ENCODE results near the gene SLC29A1. TPM values are rescaled to one million over a fixed set of nuclear protein-coding genes. Genes with fewer than 3 reads are reported as not detected.
"Not testable (repeated sequence)": the region's sequence is repeated elsewhere in the genome, so short reads cannot be mapped to it uniquely, and the experiment has no call there.

SLC29A1 gene
- polyA plus RNA-seq, 1 donor from 2014 or later, result 5.4 TPM

GRCh38 chr6:44185953-44186634 lies 37.3 kb upstream of the SLC29A1 start:
- Mint-ChIP-seq H3K4me1 (peaks cover 0 to 2% (median 0%) of the 10 kb centered on the region in 3 donors), H3K4me3 (peak overlapping the region in 1 of 4 donors; percentile 6), H3K9me3 (no peaks in the 10 kb centered on the region), H3K36me3 (no peaks in the 10 kb centered on the region), H3K27ac (no peak overlapping the region), H3K27me3 (peaks cover 10% of the 10 kb centered on the region)

GRCh38 chr6:44186635-44187025 lies 36.8 kb upstream of the SLC29A1 start:
- H3K27me3 Mint-ChIP-seq, result peaks cover 10% of the 10 kb centered on the region
- peaks cover 0 to 2% (median 0%) of the 10 kb centered on the region in 3 donors for H3K4me1 Mint-ChIP-seq
- H3K4me3 Mint-ChIP-seq, result no peak overlapping the region
- H3K36me3 Mint-ChIP-seq, result no peaks in the 10 kb centered on the region
- no peak overlapping the region for H3K27ac Mint-ChIP-seq
- H3K9me3 Mint-ChIP-seq, result no peaks in the 10 kb centered on the region

- Mint-ChIP-seq H3K4me1 (peaks cover 0 to 3% (median 2%) of the 10 kb centered on the region in 3 donors), H3K27me3 (peaks cover 22% of the 10 kb centered on the region), H3K9me3 (no peaks in the 10 kb centered on the region), H3K27ac (no peak overlapping the region), H3K4me3 (no peak overlapping the region), H3K36me3 (no peaks in the 10 kb centered on the region)
Measured at GRCh38 chr6:44188819-44189218, 34.6 kb upstream of the SLC29A1 start.

- peaks cover 20% of the 10 kb centered on the region for H3K27me3 Mint-ChIP-seq
- H3K36me3 Mint-ChIP-seq, result no peaks in the 10 kb centered on the region
- H3K4me1 Mint-ChIP-seq, result peaks cover 0 to 3% (median 0%) of the 10 kb centered on the region in 3 donors
- H3K4me3 Mint-ChIP-seq, result no peak overlapping the region
- no peaks in the 10 kb centered on the region for H3K9me3 Mint-ChIP-seq
- H3K27ac Mint-ChIP-seq, result no peak overlapping the region
Measured at GRCh38 chr6:44189257-44189656, 34.1 kb upstream of the SLC29A1 start.

GRCh38 chr6:44190715-44191114 lies 32.7 kb upstream of the SLC29A1 start:
- H3K36me3 Mint-ChIP-seq, result no peaks in the 10 kb centered on the region
- no peak overlapping the region for H3K4me3 Mint-ChIP-seq
- H3K27ac Mint-ChIP-seq, result no peak overlapping the region
- peaks cover 0 to 3% (median 0%) of the 10 kb centered on the region in 3 donors for H3K4me1 Mint-ChIP-seq
- no peaks in the 10 kb centered on the region for H3K9me3 Mint-ChIP-seq
- H3K27me3 Mint-ChIP-seq, result peaks cover 14% of the 10 kb centered on the region

DNA sequence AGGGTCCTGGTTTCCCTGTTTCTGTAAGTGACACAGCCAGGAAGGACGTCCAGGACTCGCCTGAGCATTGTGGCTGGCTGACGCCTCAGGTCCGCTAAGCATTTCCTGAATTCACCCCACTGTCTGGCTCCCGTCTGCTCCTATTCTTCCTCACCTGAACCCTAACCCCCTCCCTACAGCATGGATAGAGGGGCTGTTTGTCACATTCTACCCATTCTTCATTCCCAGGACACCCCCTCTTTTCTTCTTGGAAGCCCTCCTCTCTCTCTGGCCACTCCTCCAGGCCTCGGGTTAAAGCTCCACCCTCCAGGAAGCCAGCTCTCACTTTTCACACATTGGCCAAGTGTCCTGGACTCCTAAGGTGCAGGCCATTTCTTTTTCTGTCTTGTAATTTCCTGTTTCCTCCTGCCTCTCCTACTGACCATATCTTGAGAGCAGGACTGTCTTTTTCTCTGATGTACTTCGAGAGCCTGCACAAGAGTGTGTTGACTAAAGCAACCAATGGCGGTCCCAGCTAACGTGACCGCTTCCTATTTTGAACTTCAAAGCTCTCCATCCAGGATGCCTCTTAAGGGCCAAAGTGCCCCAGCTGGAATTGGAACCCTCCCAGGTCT lies 30.9 kb upstream of the SLC29A1 start:
- peak overlapping the region in 2 of 4 donors; percentile 11 to 45 for H3K4me3 Mint-ChIP-seq
- no peaks in the 10 kb centered on the region for H3K36me3 Mint-ChIP-seq
- peaks cover 0 to 3% (median 0%) of the 10 kb centered on the region in 3 donors for H3K4me1 Mint-ChIP-seq
- H3K27ac Mint-ChIP-seq, result peak overlapping the region in 1 of 3 donors; percentile 57
- H3K9me3 Mint-ChIP-seq, result no peaks in the 10 kb centered on the region
- H3K27me3 Mint-ChIP-seq, result peaks cover 12% of the 10 kb centered on the region

GRCh38 chr6:44193307-44193910 lies 30.0 kb upstream of the SLC29A1 start:
- peak overlapping the region in 1 of 4 donors; percentile 14 for H3K4me3 Mint-ChIP-seq
- H3K4me1 Mint-ChIP-seq, result peaks cover 0 to 3% (median 0%) of the 10 kb centered on the region in 3 donors
- H3K9me3 Mint-ChIP-seq, result no peaks in the 10 kb centered on the region
- H3K36me3 Mint-ChIP-seq, result no peaks in the 10 kb centered on the region
- H3K27me3 Mint-ChIP-seq, result peaks cover 12% of the 10 kb centered on the region
- no peak overlapping the region for H3K27ac Mint-ChIP-seq

GRCh38 chr6:44194326-44194725 lies 29.1 kb upstream of the SLC29A1 start:
- H3K27me3 Mint-ChIP-seq, result peaks cover 12% of the 10 kb centered on the region
- H3K4me3 Mint-ChIP-seq, result no peak overlapping the region
- H3K9me3 Mint-ChIP-seq, result no peaks in the 10 kb centered on the region
- no peak overlapping the region for H3K27ac Mint-ChIP-seq
- no peaks in the 10 kb centered on the region for H3K36me3 Mint-ChIP-seq
- peaks cover 0 to 3% (median 0%) of the 10 kb centered on the region in 3 donors for H3K4me1 Mint-ChIP-seq

DNA sequence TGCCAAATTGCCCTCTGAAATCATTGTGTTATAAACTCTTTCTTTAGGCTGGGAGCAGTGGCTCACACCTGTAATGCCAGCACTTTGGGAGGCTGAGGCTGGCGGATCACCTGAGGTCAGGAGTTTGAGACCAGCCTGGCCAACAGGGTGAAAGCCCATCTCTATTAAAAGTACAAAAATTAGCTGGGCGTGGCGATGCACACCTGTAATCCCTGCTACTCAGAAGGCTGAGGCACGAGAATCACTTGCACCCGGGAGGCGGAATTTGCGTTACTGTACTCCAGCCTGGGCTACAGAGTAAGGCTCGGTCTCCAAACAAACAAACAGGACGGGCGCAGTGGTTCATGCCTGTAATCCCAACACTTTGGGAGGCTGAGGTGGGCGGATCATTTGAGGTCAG lies 27.0 kb upstream of the SLC29A1 start:
- H3K9me3 Mint-ChIP-seq, H3K36me3 Mint-ChIP-seq, H3K4me3 Mint-ChIP-seq, H3K27ac Mint-ChIP-seq, H3K4me1 Mint-ChIP-seq: not testable (repeated sequence)
- peaks cover 14% of the 10 kb centered on the region for H3K27me3 Mint-ChIP-seq

GRCh38 chr6:44198684-44199083 lies 24.7 kb upstream of the SLC29A1 start:
- peaks cover 4% of the 10 kb centered on the region for H3K27me3 Mint-ChIP-seq
- H3K4me1 Mint-ChIP-seq, result no peaks in the 10 kb centered on the region
- H3K9me3 Mint-ChIP-seq, result no peaks in the 10 kb centered on the region

DNA sequence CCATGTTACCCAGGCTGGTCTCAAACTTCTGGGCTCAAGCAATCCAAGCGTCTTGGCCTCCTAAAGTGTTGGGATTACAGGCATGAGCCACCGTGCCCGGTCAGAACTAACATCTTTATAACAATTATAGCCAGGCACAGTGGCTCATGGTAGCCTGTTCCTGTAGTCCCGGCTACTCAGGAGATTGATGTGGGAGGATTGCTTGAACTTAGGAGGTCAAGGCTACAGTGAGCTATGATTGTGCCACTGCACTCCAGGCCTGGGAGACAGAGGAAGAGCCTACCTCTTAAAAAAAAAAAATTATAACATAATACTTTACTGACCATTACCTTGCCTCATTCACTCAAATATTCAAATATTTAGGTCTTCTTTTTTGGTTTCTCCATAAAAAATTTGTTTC lies 23.5 kb upstream of the SLC29A1 start:
- Mint-ChIP-seq H3K9me3 (no peaks in the 10 kb centered on the region), H3K4me1 (no peaks in the 10 kb centered on the region), H3K27me3 (peaks cover 4% of the 10 kb centered on the region), H3K4me3 (no peak overlapping the region), H3K36me3 (no peaks in the 10 kb centered on the region), H3K27ac (no peak overlapping the region)

More at GRCh38 chr6:44198684-44199083, 24.7 kb upstream of the SLC29A1 start:
- no peak overlapping the region for H3K27ac Mint-ChIP-seq
- H3K4me3 Mint-ChIP-seq, result no peak overlapping the region
- no peaks in the 10 kb centered on the region for H3K36me3 Mint-ChIP-seq

DNA sequence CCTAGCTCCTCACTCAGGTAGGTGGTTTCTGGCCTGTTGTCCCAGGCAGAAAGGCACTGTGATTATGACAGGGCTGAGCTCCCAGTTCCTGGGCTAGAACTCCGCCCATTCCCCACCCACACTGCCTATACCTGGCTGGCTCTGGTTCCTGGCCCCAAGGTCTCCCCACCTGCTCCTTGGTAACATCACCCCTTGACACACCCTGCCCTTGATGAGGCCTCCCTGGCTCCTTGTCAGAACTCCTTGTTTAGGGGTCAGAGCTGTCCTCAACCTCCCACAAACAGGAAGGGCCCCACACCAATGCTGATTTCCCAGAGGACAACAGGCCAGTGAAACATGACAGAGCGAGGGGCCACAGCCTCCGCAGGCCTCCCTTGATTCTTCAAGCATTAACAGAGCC lies 22.2 kb upstream of the SLC29A1 start:
- Mint-ChIP-seq H3K4me3 (no peak overlapping the region), H3K27me3 (peaks cover 4% of the 10 kb centered on the region), H3K27ac (no peak overlapping the region), H3K36me3 (no peaks in the 10 kb centered on the region), H3K9me3 (no peaks in the 10 kb centered on the region), H3K4me1 (no peaks in the 10 kb centered on the region)

DNA sequence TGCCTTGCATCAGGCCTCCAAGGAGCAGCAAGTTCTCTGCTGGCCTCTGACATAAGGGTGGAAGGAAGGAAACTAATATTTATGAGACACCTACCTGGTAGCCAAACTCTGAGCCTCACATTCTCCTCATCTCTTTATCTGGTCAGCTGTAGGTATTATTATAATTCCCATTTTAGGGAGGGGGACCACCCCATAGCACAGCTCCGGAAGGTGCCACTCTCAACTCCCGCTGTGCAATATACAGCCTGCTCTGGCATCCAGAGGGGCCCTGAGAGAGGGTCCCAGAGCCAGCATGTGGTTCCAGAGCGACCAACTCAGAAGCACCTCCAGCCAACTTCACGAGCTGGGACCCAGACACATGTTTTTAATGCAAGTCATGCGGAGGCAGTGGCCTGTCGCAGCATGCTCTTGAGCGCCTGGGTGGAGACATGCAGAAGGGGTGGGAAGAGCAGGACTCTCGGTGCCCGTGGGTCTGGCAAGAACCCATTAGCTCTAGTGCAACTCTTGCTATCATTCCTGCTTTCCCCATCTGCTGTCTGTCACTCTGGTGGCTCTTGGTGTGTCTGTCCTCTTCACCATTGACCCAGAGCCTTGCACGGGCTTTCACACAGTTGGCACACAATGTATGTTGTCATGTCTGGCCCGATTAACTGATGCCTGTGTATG lies 21.6 kb upstream of the SLC29A1 start:
- no peaks in the 10 kb centered on the region for H3K9me3 Mint-ChIP-seq
- peaks cover 4% of the 10 kb centered on the region for H3K27me3 Mint-ChIP-seq
- no peak overlapping the region for H3K27ac Mint-ChIP-seq

GRCh38 chr6:44202332-44202971 lies 20.9 kb upstream of the SLC29A1 start:
- Mint-ChIP-seq H3K4me3 (no peak overlapping the region), H3K27ac (no peak overlapping the region), H3K4me1 (no peaks in the 10 kb centered on the region), H3K9me3 (no peaks in the 10 kb centered on the region), H3K36me3 (no peaks in the 10 kb centered on the region), H3K27me3 (peaks cover 5% of the 10 kb centered on the region)

More for the DNA sequence above, 21.6 kb upstream of the SLC29A1 start:
- H3K4me1 Mint-ChIP-seq, result no peaks in the 10 kb centered on the region
- no peak overlapping the region for H3K4me3 Mint-ChIP-seq
- H3K36me3 Mint-ChIP-seq, result no peaks in the 10 kb centered on the region

Measured in IgD-negative memory B cell (primary cell).